Activated CD4-positive, alpha-beta memory T cell treated with anti-CD3 and anti-CD28 coated beads, Interleukin-2, amount 10 ng/mL, durations not matched to agents 7 days and 5 days (primary cell): ENCODE results near the gene RAI14. TPM values are rescaled to one million over a fixed set of nuclear protein-coding genes. Genes with fewer than 3 reads are reported as not detected.

Experiments
- CTCF ChIA-PET: fragments of 350-600 bp; sonication (Branson Sonifier 250); formaldehyde crosslinking; loops from one replicate; lab custom pipeline; 2021; ENCODE audit warnings: antibody characterized with exemption, inconsistent platforms; lab: Charles Lee
- POLR2A ChIA-PET: fragments of 350-600 bp; sonication (Branson Sonifier 250); formaldehyde crosslinking; loops from one replicate; lab custom pipeline; 2021; ENCODE audit warnings: antibody characterized with exemption; lab: Charles Lee
- DNase-seq: peaks from one replicate; pipeline ENCODE4 v3.0.0-alpha.2; 2020
- H3K27ac Mint-ChIP-seq: one replicate; pipeline ENCODE4 v1.8.0; 2021; ENCODE audit warnings: mild to moderate bottlenecking, mixed read lengths
- H3K27me3 Mint-ChIP-seq: one replicate; pipeline ENCODE4 v1.8.0; 2021; ENCODE audit warnings: mixed read lengths
- H3K36me3 Mint-ChIP-seq: one replicate; pipeline ENCODE4 v1.8.0; 2021; ENCODE audit warnings: low read depth, mixed read lengths
- H3K4me1 Mint-ChIP-seq: one replicate; pipeline ENCODE4 v1.8.0; 2021; ENCODE audit warnings: mixed read lengths
- H3K4me3 Mint-ChIP-seq: one replicate; pipeline ENCODE4 v1.8.0; 2021; ENCODE audit warnings: mild to moderate bottlenecking, mixed read lengths
- H3K9me3 Mint-ChIP-seq: one replicate; pipeline ENCODE4 v1.8.0; 2021; ENCODE audit warnings: mixed read lengths
- total RNA-seq, 2 experiments: library from RNA; stranded (reverse); gene quantifications; one replicate each; pipeline ENCODE4 v1.2.3, GENCODE V29; 2021

RAI14 gene
- total RNA-seq, 2 experiments from 2014 or later = 0.76 to 1.0 TPM

- Mint-ChIP-seq H3K4me1 (no peaks in the 10 kb centered on the region), H3K4me3 (no peak overlapping the region)
- CTCF ChIA-PET = no interaction called here
Observed at GRCh38 chr5:34673463-34674125, 17.5 kb downstream of the RAI14 start.

GRCh38 chr5:34674187-34674586 is 18.1 kb downstream of the RAI14 start:
- ChIA-PET POLR2A (no interaction called here), CTCF (no interaction called here)
- no peak for DNase-seq
- H3K27ac Mint-ChIP-seq = no peak overlapping the region
- H3K4me3 Mint-ChIP-seq = no peak overlapping the region
- H3K36me3 Mint-ChIP-seq = no peaks in the 10 kb centered on the region
- H3K4me1 Mint-ChIP-seq = no peaks in the 10 kb centered on the region
- no peaks in the 10 kb centered on the region for H3K9me3 Mint-ChIP-seq
- peaks cover 2% of the 10 kb centered on the region for H3K27me3 Mint-ChIP-seq

More at GRCh38 chr5:34673463-34674125, 17.5 kb downstream of the RAI14 start:
- peaks cover 2% of the 10 kb centered on the region for H3K27me3 Mint-ChIP-seq
- no peak for DNase-seq
- no peak overlapping the region for H3K27ac Mint-ChIP-seq
- H3K9me3 Mint-ChIP-seq = no peaks in the 10 kb centered on the region
- POLR2A ChIA-PET = no interaction called here
- H3K36me3 Mint-ChIP-seq = no peaks in the 10 kb centered on the region

- ChIA-PET POLR2A (no interaction called here), CTCF (no interaction called here)
Observed at GRCh38 chr5:34675857-34676256, 19.7 kb downstream of the RAI14 start.

GRCh38 chr5:34676416-34676815 is 20.3 kb downstream of the RAI14 start:
- CTCF ChIA-PET = no interaction called here
- H3K9me3 Mint-ChIP-seq = no peaks in the 10 kb centered on the region
- H3K36me3 Mint-ChIP-seq = no peaks in the 10 kb centered on the region
- POLR2A ChIA-PET = no interaction called here
- no peak overlapping the region for H3K4me3 Mint-ChIP-seq
- H3K27ac Mint-ChIP-seq = no peak overlapping the region
- no peaks in the 10 kb centered on the region for H3K27me3 Mint-ChIP-seq
- H3K4me1 Mint-ChIP-seq = no peaks in the 10 kb centered on the region
- DNase-seq = no peak

More at GRCh38 chr5:34675857-34676256, 19.7 kb downstream of the RAI14 start:
- DNase-seq = no peak
- Mint-ChIP-seq H3K4me3 (no peak overlapping the region), H3K27me3 (peaks cover 2% of the 10 kb centered on the region), H3K4me1 (no peaks in the 10 kb centered on the region), H3K9me3 (no peaks in the 10 kb centered on the region), H3K27ac (no peak overlapping the region), H3K36me3 (no peaks in the 10 kb centered on the region)

- Mint-ChIP-seq H3K4me3 (no peak overlapping the region), H3K27me3 (no peaks in the 10 kb centered on the region), H3K27ac (no peak overlapping the region), H3K4me1 (no peaks in the 10 kb centered on the region), H3K36me3 (no peaks in the 10 kb centered on the region), H3K9me3 (no peaks in the 10 kb centered on the region)
- DNase-seq = no peak
- ChIA-PET CTCF (interaction anchor here (0.7 kb wide), 1 partner anchor 22 kb away, joined by 3 read pairs; no protein-coding TSS in a partner anchor), POLR2A (no interaction called here)
Observed at GRCh38 chr5:34677428-34677827, 21.3 kb downstream of the RAI14 start.

- Mint-ChIP-seq H3K36me3 (no peaks in the 10 kb centered on the region), H3K27me3 (no peaks in the 10 kb centered on the region), H3K4me3 (no peak overlapping the region), H3K27ac (no peak overlapping the region), H3K4me1 (no peaks in the 10 kb centered on the region), H3K9me3 (no peaks in the 10 kb centered on the region)
- CTCF ChIA-PET = no interaction called here
- POLR2A ChIA-PET = no interaction called here
- no peak for DNase-seq
Observed at GRCh38 chr5:34680896-34681295, 24.8 kb downstream of the RAI14 start.

- no peak for DNase-seq
- no peaks in the 10 kb centered on the region for H3K27me3 Mint-ChIP-seq
- H3K27ac Mint-ChIP-seq = no peak overlapping the region
- POLR2A ChIA-PET = no interaction called here
- no peaks in the 10 kb centered on the region for H3K36me3 Mint-ChIP-seq
- H3K4me3 Mint-ChIP-seq = no peak overlapping the region
- CTCF ChIA-PET = no interaction called here
- no peaks in the 10 kb centered on the region for H3K9me3 Mint-ChIP-seq
- H3K4me1 Mint-ChIP-seq = no peaks in the 10 kb centered on the region
Observed at GRCh38 chr5:34682926-34683623, 26.9 kb downstream of the RAI14 start.

- no peaks in the 10 kb centered on the region for H3K36me3 Mint-ChIP-seq
- H3K4me3 Mint-ChIP-seq = no peak overlapping the region
- H3K9me3 Mint-ChIP-seq = no peaks in the 10 kb centered on the region
- ChIA-PET CTCF (no interaction called here), POLR2A (no interaction called here)
- DNase-seq = no peak
- H3K4me1 Mint-ChIP-seq = no peaks in the 10 kb centered on the region
- no peaks in the 10 kb centered on the region for H3K27me3 Mint-ChIP-seq
- no peak overlapping the region for H3K27ac Mint-ChIP-seq
Observed at GRCh38 chr5:34684281-34684979, 28.3 kb downstream of the RAI14 start.

- Mint-ChIP-seq H3K4me3 (no peak overlapping the region), H3K27me3 (no peaks in the 10 kb centered on the region), H3K9me3 (no peaks in the 10 kb centered on the region), H3K4me1 (no peaks in the 10 kb centered on the region), H3K36me3 (no peaks in the 10 kb centered on the region), H3K27ac (no peak overlapping the region)
- no peak for DNase-seq
- CTCF ChIA-PET = no interaction called here
- POLR2A ChIA-PET = no interaction called here
Observed at GRCh38 chr5:34684980-34685352, 28.8 kb downstream of the RAI14 start.

GRCh38 chr5:34685485-34686165 is 29.5 kb downstream of the RAI14 start:
- Mint-ChIP-seq H3K4me3 (no peak overlapping the region), H3K27me3 (no peaks in the 10 kb centered on the region), H3K27ac (no peak overlapping the region), H3K9me3 (no peaks in the 10 kb centered on the region), H3K4me1 (no peaks in the 10 kb centered on the region), H3K36me3 (no peaks in the 10 kb centered on the region)
- ChIA-PET CTCF (no interaction called here), POLR2A (no interaction called here)
- no peak for DNase-seq

GRCh38 chr5:34686762-34687268 is 30.7 kb downstream of the RAI14 start:
- Mint-ChIP-seq H3K4me3 (no peak overlapping the region), H3K9me3 (no peaks in the 10 kb centered on the region), H3K36me3 (no peaks in the 10 kb centered on the region), H3K27me3 (no peaks in the 10 kb centered on the region), H3K27ac (no peak overlapping the region), H3K4me1 (no peaks in the 10 kb centered on the region)
- no peak for DNase-seq
- ChIA-PET CTCF (interaction anchor here (1.4 kb wide), 1 partner anchor 201 kb away, joined by 3 read pairs; no protein-coding TSS in a partner anchor), POLR2A (no interaction called here)

- no peak for DNase-seq
- Mint-ChIP-seq H3K9me3 (no peaks in the 10 kb centered on the region), H3K27ac (no peak overlapping the region), H3K27me3 (no peaks in the 10 kb centered on the region), H3K4me3 (no peak overlapping the region), H3K36me3 (no peaks in the 10 kb centered on the region), H3K4me1 (no peaks in the 10 kb centered on the region)
- POLR2A ChIA-PET = no interaction called here
- CTCF ChIA-PET = interaction anchor here (1.4 kb wide), 1 partner anchor 201 kb away, joined by 3 read pairs; no protein-coding TSS in a partner anchor
Observed at GRCh38 chr5:34687269-34688011, 31.3 kb downstream of the RAI14 start.
